Caco-2 (cell line): Measurements from ENCODE around the gene ZNF629. TPM values are rescaled to one million over a fixed set of nuclear protein-coding genes. Genes with fewer than 3 reads are reported as not detected.
A peak's percentile ranks its signal among the peaks of the same experiment; 100 is the strongest.

Experiments
- BruUV-seq: library from RNA; stranded (reverse); fragments of 400-500 nt; replicated peaks from 2 replicates; lab custom pipeline; 2021; lab: Mats Ljungman, UMichigan
- CTCF ChIA-PET: fragments of 300-600 bp; sonication (Branson Sonifier 250); formaldehyde crosslinking; loops from one replicate; lab custom pipeline; 2022; ENCODE audit warnings: antibody characterized with exemption; lab: Charles Lee
- POLR2A ChIA-PET: fragments of 300-600 bp; sonication (Branson Sonifier 250); formaldehyde crosslinking; loops from one replicate; lab custom pipeline; 2022; ENCODE audit warnings: antibody characterized with exemption; lab: Charles Lee
- DNase-seq, 2 experiments: peaks; one replicate each; pipeline versions ENCODE4 v3.0.0 to v3.0.0-alpha.2; 2020 to 2022
- H3K27me3 ChIP-seq: replicated peaks from 2 replicates; pipeline ENCODE4 v1.6.0; 2011; ENCODE audit warnings: low read length; ENCODE audit not compliant: control insufficient read depth, insufficient read depth
- H3K36me3 ChIP-seq: 2 replicates; pipeline ENCODE4 v1.5.1; 2011; ENCODE audit warnings: low read length; ENCODE audit not compliant: control insufficient read depth, insufficient read depth
- H3K4me1 ChIP-seq: fragments of 250-450 bp; sonication (Bioruptor Pico); 2 replicates; pipeline ENCODE4 v1.5.1; 2020; ENCODE audit warnings: mild to moderate bottlenecking
- H3K4me3 ChIP-seq: 2 replicates; pipeline ENCODE4 v1.5.1; 2011; ENCODE audit warnings: low read depth, mild to moderate bottlenecking, control low read depth, low read length
- H3K9me3 ChIP-seq: fragments of 250-450 bp; sonication (Bioruptor Pico); 2 replicates; pipeline ENCODE4 v1.5.1; 2020; ENCODE audit warnings: mild to moderate bottlenecking, moderate library complexity
- H3K27ac Mint-ChIP-seq: one replicate; pipeline ENCODE4 v1.8.0; 2022; ENCODE audit warnings: mixed read lengths; ENCODE audit not compliant: unreplicated experiment
- H3K27me3 Mint-ChIP-seq: one replicate; pipeline ENCODE4 v1.8.0; 2022; ENCODE audit warnings: mixed read lengths; ENCODE audit not compliant: insufficient read depth, unreplicated experiment
- H3K36me3 Mint-ChIP-seq: one replicate; pipeline ENCODE4 v1.8.0; 2022; ENCODE audit warnings: mild to moderate bottlenecking, mixed read lengths; ENCODE audit not compliant: insufficient read depth, unreplicated experiment
- H3K4me1 Mint-ChIP-seq: one replicate; pipeline ENCODE4 v1.8.0; 2022; ENCODE audit warnings: low read depth, mixed read lengths; ENCODE audit not compliant: unreplicated experiment
- H3K4me3 Mint-ChIP-seq: one replicate; pipeline ENCODE4 v1.8.0; 2022; ENCODE audit warnings: mild to moderate bottlenecking, moderate library complexity, mixed read lengths; ENCODE audit not compliant: unreplicated experiment
- H3K9me3 Mint-ChIP-seq: one replicate; pipeline ENCODE4 v1.8.0; 2022; ENCODE audit warnings: mixed read lengths; ENCODE audit not compliant: unreplicated experiment
- CTCF ChIP-seq, 2 experiments: fragments of 200-600 bp in 1 of 2; IDR thresholded peaks; 1 replicate in 1 of 2; 2 replicates in 1 of 2; pipeline versions ENCODE4 v1.5.1 to v1.8.0; 2011 to 2022; ENCODE audit warnings: antibody characterized with exemption in 1 of 2, control low read depth in 1 of 2, inconsistent platforms in 1 of 2, low read depth in 1 of 2, low read length in 1 of 2, mild to moderate bottlenecking in 1 of 2, moderate library complexity in 1 of 2; ENCODE audit not compliant: insufficient read depth in 1 of 2, severe bottlenecking in 1 of 2, unreplicated experiment in 1 of 2
- intact Hi-C: fragments of 100-400 bp; cut with micrococcal nuclease; formaldehyde crosslinking; loops from one replicate; pipeline ENCODE4 v1.10.0; 2022; ENCODE audit not compliant: unreplicated experiment
- total RNA-seq: library from RNA; stranded (reverse); gene quantifications from 2 replicates; pipeline ENCODE4 v1.2.3, GENCODE V29; 2022

The ZNF629 gene
- total RNA-seq, 1 experiment from 2014 or later = 20.6 TPM

- POLR2A ChIA-PET = interaction anchor here (0.6 kb wide), 1 partner anchor 23 kb away, joined by 3 read pairs; no protein-coding TSS in a partner anchor
- no peak overlapping the region for H3K27ac Mint-ChIP-seq
- H3K36me3 Mint-ChIP-seq = no peaks in the 10 kb centered on the region
Observed at GRCh38 chr16:30794634-30795033, 7.6 kb upstream of the ZNF629 start.

DNA sequence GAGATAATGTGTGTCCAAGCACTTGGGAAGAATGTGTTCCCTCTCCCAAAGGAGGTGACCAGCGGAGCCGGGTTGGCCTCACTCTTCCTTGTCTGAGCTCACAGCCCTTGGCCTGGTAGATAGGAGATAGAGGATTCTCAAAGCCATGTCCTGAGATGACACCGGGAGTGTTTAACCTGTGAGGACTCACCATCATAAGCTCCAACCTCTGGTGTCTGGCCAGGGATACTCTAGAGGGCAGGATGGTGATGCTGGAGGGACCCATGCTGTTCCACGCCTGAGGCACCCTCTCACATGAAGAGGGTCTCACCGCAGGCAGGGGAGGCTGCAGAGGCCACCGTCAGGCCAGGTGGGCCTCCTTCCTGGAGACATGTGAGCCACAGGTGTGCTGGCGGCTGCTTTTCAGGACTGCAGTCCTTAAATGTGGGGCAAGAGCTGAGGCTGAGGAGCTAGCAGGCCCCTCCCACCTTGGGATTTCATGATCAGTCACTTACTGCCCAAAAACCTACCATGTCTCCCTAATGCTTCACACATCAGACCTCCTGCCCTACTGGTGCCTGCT, 6.6 kb upstream of the ZNF629 start:
- no peak overlapping the region for H3K27ac Mint-ChIP-seq
- no peaks in the 10 kb centered on the region for H3K9me3 ChIP-seq
- POLR2A ChIA-PET = interaction anchor here (0.7 kb wide), 1 partner anchor 10 kb away, joined by 3 read pairs; no protein-coding TSS in a partner anchor
- no peaks in the 10 kb centered on the region for H3K36me3 Mint-ChIP-seq
- 0 out of 2 replicates have a peak, but pooled peaks cover under 1% of the 10 kb centered on the region for H3K4me1 ChIP-seq
- no peaks in the 10 kb centered on the region for H3K36me3 ChIP-seq
- H3K4me1 Mint-ChIP-seq = no peaks in the 10 kb centered on the region
- intact Hi-C loops = no loop called here
- H3K27me3 Mint-ChIP-seq = no peaks in the 10 kb centered on the region
- no peaks in the 10 kb centered on the region for H3K27me3 ChIP-seq
- no peak overlapping the region for H3K4me3 ChIP-seq
- CTCF ChIA-PET = interaction anchor here (0.6 to 1.3 kb wide), 2 partner anchors 64 to 115 kb away, joined by 3 to 5 read pairs; no protein-coding TSS in a partner anchor
- H3K9me3 Mint-ChIP-seq = no peaks in the 10 kb centered on the region
- H3K4me3 Mint-ChIP-seq = no peak overlapping the region
- DNase-seq = no peak
- BruUV-seq = no TSS peak
- no peak for TF ChIP-seq CTCF (IDR thresholded peaks at IDR 0.05; ENCODE audit: insufficient read depth in 1 of 2, low read depth in 1 of 2, low read length in 1 of 2, severe bottlenecking in 1 of 2, unreplicated experiment in 1 of 2)

More at GRCh38 chr16:30794634-30795033, 7.6 kb upstream of the ZNF629 start:
- CTCF ChIA-PET = interaction anchor here (1.3 kb wide), 1 partner anchor 65 kb away, joined by 3 read pairs; no protein-coding TSS in a partner anchor
- H3K4me1 Mint-ChIP-seq = no peaks in the 10 kb centered on the region
- H3K27me3 Mint-ChIP-seq = no peaks in the 10 kb centered on the region
- no peak overlapping the region for H3K4me3 Mint-ChIP-seq
- Histone ChIP-seq H3K36me3 (no peaks in the 10 kb centered on the region), H3K9me3 (no peaks in the 10 kb centered on the region), H3K4me1 (no peaks in the 10 kb centered on the region), H3K4me3 (no peak overlapping the region), H3K27me3 (no peaks in the 10 kb centered on the region)
- intact Hi-C loops = no loop called here
- no peak for DNase-seq
- TF ChIP-seq CTCF (IDR thresholded peaks at IDR 0.05; ENCODE audit: insufficient read depth in 1 of 2, low read depth in 1 of 2, low read length in 1 of 2, severe bottlenecking in 1 of 2, unreplicated experiment in 1 of 2) = no peak
- BruUV-seq = no TSS peak
- H3K9me3 Mint-ChIP-seq = no peaks in the 10 kb centered on the region

- no peaks in the 10 kb centered on the region for H3K4me1 Mint-ChIP-seq
- CTCF ChIA-PET = interaction anchor here (0.7 to 1.5 kb wide), 5 partner anchors 12 to 52 kb away, joined by 3 to 13 read pairs (median 4); no protein-coding TSS in a partner anchor
- BruUV-seq = no TSS peak
- Histone ChIP-seq H3K9me3 (no peaks in the 10 kb centered on the region), H3K4me3 (peak overlapping the region; percentile 72), H3K4me1 (peaks cover 14% of the 10 kb centered on the region; the same call in 1 of the 2 replicates), H3K27me3 (no peaks in the 10 kb centered on the region), H3K36me3 (peaks cover 1% of the 10 kb centered on the region; the same call in 1 of the 2 replicates)
- no peaks in the 10 kb centered on the region for H3K9me3 Mint-ChIP-seq
- peak in 1 of 2 experiments; percentile 22 for DNase-seq
- H3K27ac Mint-ChIP-seq = peak overlapping the region; percentile 91
- no peaks in the 10 kb centered on the region for H3K27me3 Mint-ChIP-seq
- no peak for TF ChIP-seq CTCF (IDR thresholded peaks at IDR 0.05; ENCODE audit: insufficient read depth in 1 of 2, low read depth in 1 of 2, low read length in 1 of 2, severe bottlenecking in 1 of 2, unreplicated experiment in 1 of 2)
- POLR2A ChIA-PET = interaction anchor here (1.0 to 1.6 kb wide), 4 partner anchors 17 to 108 kb away, joined by 4 to 16 read pairs (median 6); partner anchors contain the start of gene CTF1
- peaks cover 6% of the 10 kb centered on the region for H3K36me3 Mint-ChIP-seq
- H3K4me3 Mint-ChIP-seq = peak overlapping the region; percentile 93
- intact Hi-C loops = loop anchor here (1.0 to 2.0 kb wide), 4 partner anchors 18 to 88 kb away; no protein-coding TSS in a partner anchor
Observed at GRCh38 chr16:30787613-30788378, 791 bp upstream of the ZNF629 start.
